Kidney (tissue), 14 donors: ENCODE measurements around the gene GALNT12. TPM values are rescaled to one million over a fixed set of nuclear protein-coding genes. Genes with fewer than 3 reads are reported as not detected.

Source experiments
- DNase-seq, 5 donors: peaks; one replicate each; pipeline ENCODE4 v3.0.0-alpha.2; 2013 to 2020
- FAIRE-seq: peaks from 2 replicates; lab custom pipeline; 2012; peaks lifted over from hg19 to GRCh38; lab: Jason Lieb, UNC
- H3K27ac ChIP-seq, 2 donors: one replicate each; pipeline ENCODE4 v1.7.0; 2013; ENCODE audit warnings: low read depth in 2 of 2, low read length in 2 of 2, inconsistent platforms in 1 of 2
- H3K27me3 ChIP-seq: one replicate; pipeline ENCODE4 v1.7.1; 2013; ENCODE audit warnings: low read length, inconsistent platforms; ENCODE audit not compliant: control insufficient read depth, insufficient read depth
- H3K36me3 ChIP-seq, 3 donors: one replicate each; pipeline versions ENCODE4 v1.7.0 to v1.7.1; 2013; ENCODE audit warnings: low read length in 3 of 3, control low read depth in 1 of 3, inconsistent platforms in 1 of 3; ENCODE audit not compliant: insufficient read depth in 3 of 3, control insufficient read depth in 2 of 3
- H3K4me1 ChIP-seq, 3 donors: one replicate each; pipeline versions ENCODE4 v1.7.0 to v1.7.1; 2013; ENCODE audit warnings: low read length in 3 of 3, inconsistent platforms in 1 of 3, low read depth in 1 of 3; ENCODE audit not compliant: control insufficient read depth in 2 of 3, insufficient read depth in 2 of 3
- H3K4me3 ChIP-seq, 3 donors: one replicate each; pipeline versions ENCODE4 v1.7.0 to v1.8.1; 2013; ENCODE audit warnings: low read length in 3 of 3, control low read depth in 1 of 3, inconsistent platforms in 1 of 3
- H3K9ac ChIP-seq, 3 donors: one replicate each; pipeline versions ENCODE4 v1.7.0 to v1.7.1; 2013; ENCODE audit warnings: low read length in 3 of 3, control low read depth in 1 of 3, inconsistent platforms in 1 of 3
- H3K9me3 ChIP-seq, 3 donors: one replicate each; pipeline versions ENCODE4 v1.7.0 to v1.7.1; 2013; ENCODE audit warnings: low read length in 3 of 3, control low read depth in 1 of 3, inconsistent platforms in 1 of 3; ENCODE audit not compliant: control insufficient read depth in 2 of 3, insufficient read depth in 1 of 3
- intact Hi-C: fragments of 100-400 bp; cut with DNase I; formaldehyde crosslinking; loops from one replicate; pipeline ENCODE4 v1.11.1; 2022
- polyA plus RNA-seq: library from polyadenylated mRNA; stranded (reverse); fragments of 350-450 nt; fragmentation: Illumina TruSeq; extraction: RNeasy Lipid Tissue Mini Kit (QIAGEN cat#74804); gene quantifications from one replicate; pipeline ENCODE4 v1.2.3, GENCODE V29; 2014; ENCODE audit warnings: low read depth, low replicate concordance; ENCODE audit not compliant: insufficient read depth
- total RNA-seq: library from RNA; stranded (reverse); fragmentation: NEBNext Ultra II Directional; extraction: Animal tissue kit (Norgen Biotek cat#: 25700); gene quantifications from one replicate; pipeline ENCODE4 v1.2.1, GENCODE V29; 2021
- TF ChIP-seq, protein P1 (sequence below): IDR thresholded peaks from 3 replicates; pipeline ENCODE4 v1.5.1; 2012; ENCODE audit warnings: mild to moderate bottlenecking, moderate library complexity, borderline replicate concordance; ENCODE audit not compliant: insufficient read depth; ENCODE audit errors: extremely low read depth
- donor health status: control.
- donor health status: control.
- donor health status: control.
- donor health status: control.
- donor health status: control.
- donor health status: DM: yes; HTN: yes; CAD: no.
- donor health status: Normal renal cell carcinoma (clear cell type).

GALNT12 gene
- total and polyA plus RNA-seq, 2 donors from 2014 or later = 3.6 to 10.8 TPM

DNA sequence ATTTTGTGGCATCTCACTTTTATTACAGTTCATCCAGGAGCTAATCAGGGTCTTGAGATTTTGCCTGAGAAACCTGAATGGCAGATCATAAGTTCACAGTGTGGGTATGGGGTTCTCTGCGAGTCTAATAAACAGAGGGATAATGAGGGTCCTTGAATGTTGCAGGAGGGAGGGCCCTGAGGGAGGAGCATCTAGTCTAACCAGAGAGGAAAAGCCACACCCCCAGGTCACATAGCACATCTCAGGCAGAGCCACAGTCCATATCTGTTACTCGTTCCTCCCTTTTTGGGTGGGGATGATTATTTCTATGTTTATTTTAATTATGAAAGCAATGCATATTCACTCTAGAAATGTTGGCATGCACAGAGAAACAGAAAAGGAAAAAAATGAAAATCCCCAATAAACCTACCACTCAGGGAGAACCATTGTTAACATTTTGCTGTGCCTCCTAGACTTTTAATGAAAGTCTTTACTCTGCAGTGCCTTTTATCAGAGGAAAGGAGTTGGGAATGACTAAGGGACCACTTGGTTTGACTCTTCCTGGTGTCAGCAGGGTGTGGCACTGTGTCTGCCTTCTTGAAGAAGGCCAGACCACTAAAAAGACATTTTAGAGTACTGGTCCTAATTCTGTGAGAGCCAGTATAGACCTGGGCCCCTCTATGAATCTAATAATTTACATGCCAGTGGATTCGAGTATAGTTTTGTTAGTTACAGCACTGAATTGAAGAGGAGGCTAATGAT is 2.8 kb downstream of the GALNT12 start:
- TF ChIP-seq, protein P1, sequence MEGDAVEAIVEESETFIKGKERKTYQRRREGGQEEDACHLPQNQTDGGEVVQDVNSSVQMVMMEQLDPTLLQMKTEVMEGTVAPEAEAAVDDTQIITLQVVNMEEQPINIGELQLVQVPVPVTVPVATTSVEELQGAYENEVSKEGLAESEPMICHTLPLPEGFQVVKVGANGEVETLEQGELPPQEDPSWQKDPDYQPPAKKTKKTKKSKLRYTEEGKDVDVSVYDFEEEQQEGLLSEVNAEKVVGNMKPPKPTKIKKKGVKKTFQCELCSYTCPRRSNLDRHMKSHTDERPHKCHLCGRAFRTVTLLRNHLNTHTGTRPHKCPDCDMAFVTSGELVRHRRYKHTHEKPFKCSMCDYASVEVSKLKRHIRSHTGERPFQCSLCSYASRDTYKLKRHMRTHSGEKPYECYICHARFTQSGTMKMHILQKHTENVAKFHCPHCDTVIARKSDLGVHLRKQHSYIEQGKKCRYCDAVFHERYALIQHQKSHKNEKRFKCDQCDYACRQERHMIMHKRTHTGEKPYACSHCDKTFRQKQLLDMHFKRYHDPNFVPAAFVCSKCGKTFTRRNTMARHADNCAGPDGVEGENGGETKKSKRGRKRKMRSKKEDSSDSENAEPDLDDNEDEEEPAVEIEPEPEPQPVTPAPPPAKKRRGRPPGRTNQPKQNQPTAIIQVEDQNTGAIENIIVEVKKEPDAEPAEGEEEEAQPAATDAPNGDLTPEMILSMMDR = no peak
- no peaks in the 10 kb centered on the region for H3K36me3 ChIP-seq
- peaks cover 0 to 8% (median 0%) of the 10 kb centered on the region in 3 donors for H3K4me1 ChIP-seq
- no peak overlapping the region for H3K4me3 ChIP-seq
- DNase-seq (no peak), FAIRE-seq (no peak)
- intact Hi-C loops = no loop called here
- no peaks in the 10 kb centered on the region for H3K27me3 ChIP-seq
- no peak overlapping the region for H3K9ac ChIP-seq
- no peak overlapping the region for H3K27ac ChIP-seq
- H3K9me3 ChIP-seq = no peaks in the 10 kb centered on the region

DNA sequence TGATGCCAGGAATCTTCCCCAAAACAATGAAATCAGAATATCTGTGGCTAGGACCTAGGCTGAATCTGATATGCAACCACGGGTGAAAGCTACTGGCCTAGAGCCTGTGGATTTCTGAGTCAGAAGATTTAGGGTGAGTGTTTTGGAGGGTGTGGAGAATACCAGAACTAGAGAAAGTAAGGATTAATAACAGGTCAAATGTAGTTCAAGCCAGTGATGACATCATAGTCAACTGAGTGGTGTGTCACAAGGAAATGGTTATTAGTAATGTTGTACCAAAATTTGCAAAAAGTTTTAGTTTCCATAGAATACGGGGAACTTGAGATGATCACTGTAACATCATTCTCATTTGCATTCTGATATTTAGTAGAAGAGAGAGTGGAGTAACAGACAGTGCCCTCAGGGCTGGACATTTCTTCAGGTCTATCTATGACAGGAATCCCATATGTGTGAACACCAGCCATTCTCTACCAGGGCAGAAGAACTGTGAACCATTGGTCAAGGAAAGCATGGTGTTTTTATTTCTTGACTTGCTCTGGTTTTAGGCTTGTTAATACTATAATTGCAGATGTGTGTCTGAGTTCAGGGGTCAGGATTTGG is 3.7 kb downstream of the GALNT12 start:
- intact Hi-C loops = no loop called here
- Histone ChIP-seq H3K9ac (no peak overlapping the region), H3K27ac (no peak overlapping the region), H3K27me3 (no peaks in the 10 kb centered on the region), H3K4me3 (no peak overlapping the region), H3K9me3 (no peaks in the 10 kb centered on the region), H3K4me1 (peaks cover 0 to 8% (median 0%) of the 10 kb centered on the region in 3 donors), H3K36me3 (no peaks in the 10 kb centered on the region)
- FAIRE-seq (no peak), DNase-seq (no peak)
- TF ChIP-seq, protein P1 = no peak

DNA sequence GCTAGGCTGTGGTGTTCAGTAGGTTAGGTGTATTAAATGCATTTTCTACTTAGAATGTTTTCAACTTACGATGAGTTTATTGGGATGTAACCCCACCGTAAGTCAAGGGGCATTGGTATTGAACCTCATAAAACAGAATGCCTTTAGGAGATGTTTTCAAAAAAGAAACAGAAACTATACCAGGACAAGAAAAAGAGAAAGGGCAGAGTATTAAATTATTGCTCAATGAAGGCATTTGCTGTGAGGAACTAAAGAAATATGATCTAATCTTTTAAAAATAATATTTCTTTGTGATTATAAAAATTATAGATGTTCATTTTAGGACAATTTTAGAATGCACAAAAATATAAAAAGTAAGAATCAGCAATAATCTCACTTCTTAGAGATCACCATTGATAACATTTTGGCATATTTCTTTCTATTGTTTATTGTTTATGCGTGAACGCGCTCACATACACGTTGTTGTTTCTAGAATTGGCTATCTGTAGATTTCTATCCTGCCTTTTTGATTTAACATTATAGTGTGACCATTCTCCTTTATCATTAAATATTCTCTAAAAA is 8.0 kb downstream of the GALNT12 start:
- Histone ChIP-seq H3K9me3 (no peaks in the 10 kb centered on the region), H3K27ac (no peak overlapping the region), H3K36me3 (no peaks in the 10 kb centered on the region), H3K4me3 (no peak overlapping the region), H3K4me1 (no peaks in the 10 kb centered on the region), H3K9ac (no peak overlapping the region), H3K27me3 (no peaks in the 10 kb centered on the region)
- intact Hi-C loops = no loop called here
- FAIRE-seq (no peak), DNase-seq (no peak)
- TF ChIP-seq, protein P1 = no peak
